Measurements from ENCODE around the gene ANKRD53.

ANKRD53 gene

GRCh38 chr2:70978341-70979179 is at the start of gene ANKRD53:
Gene ANKRD53, plus strand, starts transcription at chr2:70978630. Its CDS starts 16 bp downstream, at chr2:70978646.
- peak; percentile 76 for DNase-seq

- DNase-seq: no peak
Measured at GRCh38 chr2:70930371-70931329, 47.8 kb upstream of the ANKRD53 start.

DNA sequence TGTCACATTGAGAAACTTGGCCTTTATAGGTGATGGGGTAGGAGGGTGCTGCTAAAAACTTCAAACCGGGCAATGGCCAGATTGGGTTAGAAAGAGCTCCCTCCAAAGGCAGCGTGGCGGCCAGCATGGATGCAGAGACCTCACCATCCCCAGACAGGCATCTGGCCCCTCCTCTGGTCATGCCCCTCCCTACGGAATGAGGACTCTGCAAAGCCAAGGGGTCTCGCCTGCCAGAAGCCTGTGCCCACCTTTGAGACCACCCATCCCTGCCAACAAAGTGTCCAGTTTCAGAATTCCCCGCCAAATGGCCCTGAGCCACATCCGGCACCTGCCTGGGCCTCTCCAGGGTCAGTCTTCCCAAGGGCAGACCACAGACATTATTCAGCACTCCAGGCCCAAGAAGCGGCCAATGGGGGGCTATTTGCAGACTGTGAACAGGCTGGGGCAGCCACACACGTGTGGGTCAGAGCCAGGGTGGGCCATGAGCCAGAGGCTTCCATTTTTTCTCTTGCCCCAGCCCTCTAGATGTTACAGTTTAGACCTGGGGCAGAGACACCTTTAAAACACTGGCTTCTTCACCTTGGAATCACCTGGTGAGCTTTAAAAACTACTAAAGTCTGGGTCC is 46.9 kb upstream of the ANKRD53 start:
- DNase-seq: no peak

- no peak for DNase-seq
Measured at GRCh38 chr2:70932631-70933230, 45.7 kb upstream of the ANKRD53 start.

GRCh38 chr2:70934981-70935380 is 43.4 kb upstream of the ANKRD53 start:
- DNase-seq: no peak

GRCh38 chr2:70935468-70936164 is 42.8 kb upstream of the ANKRD53 start, which contains the start of gene ATP6V1B1:
Gene ATP6V1B1, plus strand, starts transcription at chr2:70935900. Its CDS starts 55 bp downstream, at chr2:70935955.
- peak; percentile 83 for DNase-seq

DNA sequence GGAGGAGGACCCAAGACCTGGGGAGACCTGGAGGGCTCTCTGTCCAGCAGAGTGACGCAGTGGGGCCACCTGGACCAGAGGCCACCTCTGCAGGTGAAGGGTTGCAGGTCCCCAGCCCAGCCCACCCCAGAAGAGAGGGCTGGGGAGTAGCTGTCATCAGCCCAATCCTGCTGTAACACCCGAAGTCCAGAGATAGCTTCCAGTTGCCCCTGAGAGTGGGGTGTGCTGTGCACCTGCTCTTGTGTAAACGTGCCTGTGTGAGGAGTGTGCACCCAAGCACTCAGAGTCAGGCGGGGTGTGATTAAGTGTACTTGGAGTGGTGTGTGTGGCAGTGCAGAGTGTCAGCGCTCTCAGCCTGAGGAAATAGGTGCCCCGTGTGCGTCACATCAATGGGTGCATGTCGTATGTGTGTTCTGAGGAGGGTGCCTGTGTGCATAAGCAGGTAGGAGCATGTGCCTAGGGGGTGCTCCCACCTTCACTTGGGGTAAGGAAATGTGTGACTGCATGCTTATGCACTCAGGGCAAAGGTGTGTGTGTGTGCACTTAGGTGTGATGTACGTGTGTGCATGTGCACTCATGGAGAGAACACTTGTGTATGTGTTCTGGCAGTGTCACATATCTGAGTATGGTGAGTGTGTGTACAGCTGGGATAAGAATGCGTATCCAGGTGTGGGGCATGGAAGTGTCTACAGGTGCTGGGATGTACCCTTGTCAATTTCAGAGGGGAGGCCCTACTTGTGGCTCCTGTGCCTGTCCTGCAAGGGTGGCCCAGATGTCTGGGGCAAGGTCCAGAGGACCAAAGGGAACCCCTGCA is 42.1 kb upstream of the ANKRD53 start:
- DNase-seq: peak; percentile 21

DNA sequence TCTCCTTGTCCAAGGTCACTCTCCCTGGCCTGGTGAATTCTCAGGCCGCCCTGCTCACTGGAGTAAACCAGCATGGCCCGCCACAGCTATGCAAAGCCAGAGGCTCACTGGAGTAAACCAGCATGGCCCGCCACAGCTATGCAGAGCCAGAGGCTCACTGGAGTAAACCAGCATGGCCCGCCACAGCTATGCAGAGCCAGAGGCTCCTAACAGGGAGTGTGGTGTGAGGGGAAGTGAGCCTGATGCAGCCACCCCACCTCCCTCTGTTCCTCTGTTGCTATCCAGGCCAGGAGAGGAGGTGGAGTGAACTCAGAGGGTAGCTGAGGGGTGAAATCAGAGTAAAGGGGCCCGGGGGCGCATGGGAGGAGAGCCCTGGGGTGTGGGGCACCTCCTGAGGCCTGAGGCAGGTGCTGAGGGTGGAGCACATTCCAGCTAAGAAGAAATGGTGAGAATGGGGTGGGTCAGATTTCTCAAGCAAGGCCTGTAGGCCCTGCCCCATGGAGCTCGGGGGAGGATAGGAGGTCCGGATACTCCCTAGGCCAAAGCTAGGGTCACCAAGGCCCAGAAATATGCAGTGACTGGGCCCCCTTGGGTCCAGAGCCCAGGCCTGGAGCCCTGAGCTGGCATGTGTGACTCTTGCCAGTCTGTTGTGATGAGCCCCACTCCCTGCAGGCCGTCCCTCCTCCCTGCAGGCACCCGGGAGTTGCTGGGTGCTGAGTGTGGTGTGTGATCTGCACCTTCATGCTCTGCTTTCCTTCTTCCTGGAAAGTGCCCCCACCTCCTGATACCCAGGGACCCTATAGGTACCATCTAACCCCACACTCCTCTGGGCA is 41.2 kb upstream of the ANKRD53 start:
- no peak for DNase-seq

DNA sequence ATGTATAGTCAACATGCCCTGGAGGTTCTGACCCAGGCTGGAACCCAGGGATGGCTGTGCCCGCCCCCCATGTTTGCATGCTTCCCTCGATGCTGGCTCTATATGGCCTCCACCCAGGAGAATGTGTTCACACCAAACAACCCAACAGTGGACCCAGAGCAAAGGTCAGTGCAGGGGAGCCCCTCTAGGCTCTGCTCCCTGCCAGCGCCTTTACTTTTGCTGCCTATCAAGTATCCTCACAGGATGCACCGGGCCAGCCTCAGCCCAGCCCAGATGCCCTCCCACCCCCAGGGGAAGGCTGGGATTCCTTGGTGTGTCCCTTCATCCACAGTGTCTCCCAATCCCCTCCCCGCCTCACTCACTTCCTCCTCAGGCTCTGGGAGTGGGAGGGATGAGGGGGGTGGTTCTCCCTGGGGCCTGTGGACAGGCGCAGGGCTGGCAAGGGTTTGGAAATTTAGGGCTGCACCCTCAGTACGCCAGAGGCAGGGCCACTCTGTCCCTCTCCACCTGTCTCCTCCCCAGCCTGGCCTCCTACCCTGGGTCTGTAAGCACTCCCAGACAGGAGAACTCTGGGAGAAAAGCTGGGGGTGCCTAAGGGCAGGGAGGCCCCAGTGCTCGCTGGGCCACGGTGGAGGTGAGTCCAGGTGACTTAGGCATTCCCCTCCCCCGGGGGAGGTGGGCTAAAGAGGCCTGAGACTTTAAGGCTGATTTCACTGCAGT is 40.4 kb upstream of the ANKRD53 start:
- no peak for DNase-seq

DNA sequence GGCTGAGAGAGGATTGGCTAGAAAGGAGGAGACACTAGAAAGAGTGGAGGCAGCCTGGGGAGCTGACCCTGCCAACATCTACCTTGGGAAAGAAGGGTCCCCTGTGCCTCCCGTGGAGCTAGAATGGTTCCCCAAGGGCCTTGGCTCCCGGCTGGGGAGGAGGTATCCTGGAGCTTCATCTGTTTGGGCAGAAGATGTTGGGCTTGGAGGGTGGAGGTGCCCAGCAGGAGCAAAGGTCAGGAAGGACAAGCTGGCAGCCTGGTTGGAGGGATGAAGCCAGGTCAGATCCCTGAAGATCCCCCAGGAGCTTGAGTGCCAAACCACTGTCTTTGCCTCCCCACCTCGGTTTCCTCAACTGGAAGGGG is 39.9 kb upstream of the ANKRD53 start:
- no peak for DNase-seq

- DNase-seq: peak; percentile 74
Measured at GRCh38 chr2:70939001-70939838, 39.2 kb upstream of the ANKRD53 start.

- DNase-seq: no peak
Measured at GRCh38 chr2:70939839-70940580, 38.4 kb upstream of the ANKRD53 start.

- no peak for DNase-seq
Measured at GRCh38 chr2:70941186-70941585, 37.2 kb upstream of the ANKRD53 start.

DNA sequence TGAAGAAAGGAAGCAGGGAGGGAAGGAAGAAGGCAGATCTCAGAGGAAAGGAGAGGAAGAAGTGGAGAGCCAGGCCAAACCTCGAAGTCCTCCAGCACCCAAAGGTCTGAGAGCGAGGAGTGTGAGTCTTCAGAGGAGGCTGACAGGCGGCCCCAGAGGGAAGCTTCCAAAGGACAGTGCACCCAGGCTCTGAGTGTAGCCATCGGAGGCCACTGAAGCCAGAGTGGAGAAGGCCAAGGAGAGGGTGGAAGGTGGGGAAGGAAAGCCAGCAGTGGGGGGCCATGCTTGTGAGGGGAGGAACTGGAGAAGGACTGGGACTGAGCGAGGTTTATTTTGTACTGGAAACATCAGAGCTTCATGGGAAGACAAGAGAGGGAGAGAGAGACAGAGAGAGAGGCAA is 36.7 kb upstream of the ANKRD53 start:
- no peak for DNase-seq

DNA sequence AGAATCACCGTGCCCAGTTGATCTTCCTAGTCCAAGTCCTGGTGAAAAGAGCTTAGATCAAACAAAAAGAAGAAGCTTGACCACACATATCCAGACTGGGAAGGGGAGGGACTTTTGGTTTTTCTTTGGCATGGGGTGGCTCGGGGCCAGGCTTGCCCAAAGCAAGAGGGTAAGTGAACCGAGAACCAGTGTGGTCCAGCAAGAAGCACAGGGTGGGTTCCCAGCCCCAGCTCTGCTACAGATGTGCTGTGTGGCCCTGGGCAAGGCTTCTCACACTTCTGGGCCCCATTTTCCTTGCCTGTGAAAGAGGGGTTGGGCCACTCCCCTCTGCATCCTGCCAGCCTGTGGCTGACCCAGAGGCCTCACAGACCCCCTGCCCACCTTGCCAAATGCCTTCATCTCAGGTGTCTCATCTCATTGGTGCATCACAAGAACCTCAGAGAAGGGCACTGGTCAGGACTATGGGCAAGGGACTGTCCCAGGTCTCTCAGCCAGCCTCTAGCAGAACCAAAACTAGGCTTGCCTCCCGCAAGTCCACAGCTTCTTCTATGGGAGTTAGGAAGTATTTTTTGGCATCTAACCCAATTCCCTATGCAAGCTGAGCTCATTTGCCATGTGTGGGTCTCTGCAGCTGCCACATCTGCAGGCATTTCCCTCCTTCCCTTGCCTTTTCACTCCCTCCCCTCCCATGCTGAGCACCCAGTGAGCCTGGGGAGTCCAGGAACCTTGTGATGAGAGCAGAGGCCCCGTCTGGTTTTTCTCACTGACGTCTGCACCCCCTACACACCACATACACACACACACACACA is 35.8 kb upstream of the ANKRD53 start:
- no peak for DNase-seq

- DNase-seq: peak; percentile 59
Measured at GRCh38 chr2:70943205-70943871, 35.1 kb upstream of the ANKRD53 start.
